ENCODE measurements around the gene TEX44. TPM values are rescaled to one million over a fixed set of nuclear protein-coding genes. Genes with fewer than 3 reads are reported as not detected.
"Not testable (repeated sequence)": the region's sequence is repeated elsewhere in the genome, so short reads cannot be mapped to it uniquely, and the experiment has no call there.

The TEX44 gene
- total RNA-seq, 4 donors from 2014 or later: not detected

DNA sequence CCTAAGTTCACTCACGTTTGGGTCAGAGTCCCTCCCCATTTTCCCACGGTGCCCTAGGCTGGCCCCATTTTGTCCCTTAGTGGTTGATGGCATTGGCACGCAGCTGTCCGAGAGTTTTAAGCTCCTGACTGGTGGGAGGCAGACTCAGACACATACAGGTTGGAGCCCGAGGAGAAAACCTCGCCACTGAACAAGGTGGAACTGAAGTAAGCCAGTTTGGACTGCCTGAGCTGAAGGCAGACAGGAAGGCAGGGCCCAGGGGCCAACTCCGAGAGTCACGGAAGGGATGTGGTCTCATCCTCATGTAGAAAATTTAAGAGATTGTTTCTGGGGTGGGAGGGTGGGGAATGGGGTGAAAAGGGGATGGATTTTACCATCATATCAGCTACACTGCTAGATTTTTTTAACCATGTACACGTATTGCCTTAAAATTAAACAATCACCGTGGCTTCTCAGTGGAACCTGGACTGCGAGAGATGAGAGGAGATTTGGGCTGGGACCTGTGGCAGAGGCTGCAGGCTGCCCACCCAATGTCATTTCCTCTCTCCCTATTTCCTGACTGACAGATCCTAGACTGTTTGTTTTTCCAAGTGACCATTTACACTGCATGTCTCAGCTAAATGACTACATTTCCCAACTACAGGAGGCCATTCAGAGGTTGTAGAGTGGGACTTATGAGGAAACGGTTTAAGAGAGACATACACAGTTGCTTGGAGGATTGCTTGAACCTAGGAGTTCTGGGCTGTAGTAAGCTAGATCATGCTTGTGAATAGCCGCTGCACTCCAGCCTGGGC lies 43.0 kb upstream of the TEX44 start:
- no peak for TF ChIP-seq POLR2A (IDR thresholded peaks at IDR 0.05)
- TF ChIP-seq, protein P1, sequence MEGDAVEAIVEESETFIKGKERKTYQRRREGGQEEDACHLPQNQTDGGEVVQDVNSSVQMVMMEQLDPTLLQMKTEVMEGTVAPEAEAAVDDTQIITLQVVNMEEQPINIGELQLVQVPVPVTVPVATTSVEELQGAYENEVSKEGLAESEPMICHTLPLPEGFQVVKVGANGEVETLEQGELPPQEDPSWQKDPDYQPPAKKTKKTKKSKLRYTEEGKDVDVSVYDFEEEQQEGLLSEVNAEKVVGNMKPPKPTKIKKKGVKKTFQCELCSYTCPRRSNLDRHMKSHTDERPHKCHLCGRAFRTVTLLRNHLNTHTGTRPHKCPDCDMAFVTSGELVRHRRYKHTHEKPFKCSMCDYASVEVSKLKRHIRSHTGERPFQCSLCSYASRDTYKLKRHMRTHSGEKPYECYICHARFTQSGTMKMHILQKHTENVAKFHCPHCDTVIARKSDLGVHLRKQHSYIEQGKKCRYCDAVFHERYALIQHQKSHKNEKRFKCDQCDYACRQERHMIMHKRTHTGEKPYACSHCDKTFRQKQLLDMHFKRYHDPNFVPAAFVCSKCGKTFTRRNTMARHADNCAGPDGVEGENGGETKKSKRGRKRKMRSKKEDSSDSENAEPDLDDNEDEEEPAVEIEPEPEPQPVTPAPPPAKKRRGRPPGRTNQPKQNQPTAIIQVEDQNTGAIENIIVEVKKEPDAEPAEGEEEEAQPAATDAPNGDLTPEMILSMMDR (IDR thresholded peaks at IDR 0.05): no peak
- no peak overlapping the region for H3K27ac ChIP-seq

DNA sequence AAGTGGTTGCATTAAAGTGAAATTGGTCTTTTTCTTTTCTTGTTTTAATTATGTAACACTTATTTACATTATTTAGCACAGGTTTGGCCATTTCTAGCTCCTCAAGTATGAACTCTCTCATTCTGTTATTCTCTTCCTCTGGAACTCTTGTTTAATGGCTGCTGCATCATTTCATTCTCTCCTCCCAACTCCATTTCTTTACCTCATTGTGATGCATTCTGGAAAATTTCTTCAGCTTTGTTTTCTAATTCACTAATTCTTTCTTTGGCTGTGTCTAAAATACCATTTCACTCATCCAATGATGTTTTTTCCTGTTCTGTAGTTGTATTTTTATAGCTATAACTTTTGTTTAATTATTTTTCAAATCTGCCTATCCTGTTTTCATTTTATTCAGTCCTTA lies 39.9 kb upstream of the TEX44 start:
- Histone ChIP-seq H3K36me3 (no peaks in the 10 kb centered on the region), H3K9me3 (no peaks in the 10 kb centered on the region), H3K4me3 (no peak overlapping the region), H3K27me3 (no peaks in the 10 kb centered on the region), H3K27ac (no peak overlapping the region), H3K4me1 (peaks cover 0 to 23% (median 3%) of the 10 kb centered on the region in 4 donors)
- no peak for DNase-seq
- TF ChIP-seq, protein P1 (IDR thresholded peaks at IDR 0.05): no peak
- no peak for TF ChIP-seq POLR2A (IDR thresholded peaks at IDR 0.05)

More for the DNA sequence above, 43.0 kb upstream of the TEX44 start:
- Histone ChIP-seq H3K9me3 (no peaks in the 10 kb centered on the region), H3K36me3 (no peaks in the 10 kb centered on the region), H3K4me3 (no peak overlapping the region), H3K27me3 (no peaks in the 10 kb centered on the region), H3K4me1 (peaks cover 0 to 18% (median 7%) of the 10 kb centered on the region in 4 donors)
- DNase-seq: no peak

DNA sequence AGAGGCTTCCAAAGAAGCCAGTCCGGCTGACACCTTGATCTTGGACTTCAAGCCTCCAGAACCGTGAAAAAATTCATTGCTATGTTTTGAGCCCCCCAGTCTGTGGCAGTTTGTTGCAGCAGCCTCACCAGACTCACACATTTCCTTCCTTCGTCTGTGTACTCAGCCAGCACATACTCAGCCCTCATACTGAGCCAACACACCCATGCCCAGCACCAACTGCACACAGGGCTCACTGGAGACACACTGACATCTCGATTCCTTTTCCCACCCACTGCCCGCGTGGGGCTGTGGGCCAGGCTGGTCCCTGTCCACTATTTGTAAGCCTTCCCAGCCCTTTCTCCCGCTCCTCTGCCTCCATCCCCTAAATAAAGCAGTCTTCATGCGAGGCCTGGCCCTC lies 38.3 kb upstream of the TEX44 start:
- Histone ChIP-seq H3K9me3 (no peaks in the 10 kb centered on the region), H3K27ac (peak overlapping the region; percentile 57 to 80 (median 66)), H3K36me3 (no peaks in the 10 kb centered on the region), H3K27me3 (no peaks in the 10 kb centered on the region), H3K4me1 (peaks cover 0 to 23% (median 4%) of the 10 kb centered on the region in 4 donors), H3K4me3 (peak overlapping the region in 2 of 4 donors; percentile 18 to 28)
- no peak for TF ChIP-seq POLR2A (IDR thresholded peaks at IDR 0.05)
- TF ChIP-seq, protein P1 (IDR thresholded peaks at IDR 0.05): no peak
- DNase-seq: no peak

DNA sequence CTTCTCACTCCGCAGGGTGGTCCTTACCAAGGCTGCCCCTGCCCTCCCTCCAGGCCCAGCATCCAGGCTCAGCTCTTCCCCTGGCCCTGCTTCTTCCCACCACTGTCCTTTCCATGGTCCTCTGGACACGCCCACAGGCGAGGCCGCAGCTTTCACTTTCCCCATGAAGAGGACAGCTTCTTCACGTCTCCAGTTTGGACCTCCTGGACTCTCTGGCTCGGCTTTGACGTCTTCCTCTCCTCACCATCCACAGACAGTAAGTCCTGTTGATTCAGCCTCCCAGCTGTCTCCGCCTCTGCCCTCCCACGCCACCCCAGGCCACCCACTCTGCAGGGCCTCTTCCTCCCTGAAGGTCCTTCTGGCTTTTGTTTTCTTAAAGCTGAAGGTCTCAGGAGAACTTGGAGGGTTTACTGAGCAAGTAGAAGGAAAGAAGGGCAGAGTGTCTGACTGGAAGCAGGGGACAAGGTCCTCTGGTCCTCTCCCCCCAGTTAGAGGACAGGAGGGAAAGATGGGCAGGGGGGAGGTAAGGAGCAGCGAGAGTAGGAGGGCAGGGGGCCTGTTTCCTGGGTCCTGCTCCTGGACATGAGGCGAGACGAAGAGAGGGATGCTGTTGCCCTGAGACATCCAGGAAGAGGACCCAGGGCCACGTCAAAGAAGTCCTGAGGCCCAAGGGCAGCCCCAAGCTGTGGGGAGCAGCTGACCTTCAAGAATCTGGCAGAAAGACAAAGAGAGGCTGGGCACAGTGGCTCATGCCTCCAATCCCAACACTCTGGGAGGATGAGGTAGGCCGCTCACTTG lies 37.7 kb upstream of the TEX44 start:
- Histone ChIP-seq H3K36me3 (no peaks in the 10 kb centered on the region), H3K27ac (peak overlapping the region; percentile 57 to 80 (median 66)), H3K9me3 (no peaks in the 10 kb centered on the region), H3K4me1 (peaks cover 0 to 23% (median 4%) of the 10 kb centered on the region in 4 donors), H3K27me3 (no peaks in the 10 kb centered on the region), H3K4me3 (peak overlapping the region in 2 of 4 donors; percentile 18 to 28)
- TF ChIP-seq, protein P1 (IDR thresholded peaks at IDR 0.05): no peak
- TF ChIP-seq POLR2A (IDR thresholded peaks at IDR 0.05): peak in 1 of 2 donors; percentile 14
- peak; percentile 39 to 79 (median 58) for DNase-seq

DNA sequence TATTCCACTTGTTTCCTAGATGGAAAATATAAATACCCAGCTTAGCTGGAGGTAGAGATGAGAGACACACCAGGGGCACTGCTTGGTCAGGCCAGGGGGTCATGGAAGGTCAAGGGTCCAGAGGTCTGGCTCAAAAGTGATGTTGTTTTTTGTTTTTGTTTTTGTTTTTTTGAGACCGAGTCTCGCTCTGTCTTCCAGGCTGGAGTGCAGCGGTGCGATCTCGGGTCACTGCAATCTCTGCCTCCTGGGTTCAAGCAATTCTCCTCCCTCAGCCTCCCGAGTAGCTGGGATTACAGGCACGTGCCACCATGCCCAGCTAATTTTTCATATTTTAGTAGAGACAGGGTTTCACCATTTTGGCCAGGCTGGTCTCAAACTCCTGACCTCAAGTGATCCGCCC lies 36.2 kb upstream of the TEX44 start:
- H3K36me3 ChIP-seq, H3K27me3 ChIP-seq, H3K4me3 ChIP-seq, H3K9me3 ChIP-seq, DNase-seq: not testable (repeated sequence)
- Histone ChIP-seq H3K4me1 (peaks cover 0 to 23% (median 4%) of the 10 kb centered on the region in 4 donors), H3K27ac (peak overlapping the region in 2 of 4 donors; percentile 44 to 74)

DNA sequence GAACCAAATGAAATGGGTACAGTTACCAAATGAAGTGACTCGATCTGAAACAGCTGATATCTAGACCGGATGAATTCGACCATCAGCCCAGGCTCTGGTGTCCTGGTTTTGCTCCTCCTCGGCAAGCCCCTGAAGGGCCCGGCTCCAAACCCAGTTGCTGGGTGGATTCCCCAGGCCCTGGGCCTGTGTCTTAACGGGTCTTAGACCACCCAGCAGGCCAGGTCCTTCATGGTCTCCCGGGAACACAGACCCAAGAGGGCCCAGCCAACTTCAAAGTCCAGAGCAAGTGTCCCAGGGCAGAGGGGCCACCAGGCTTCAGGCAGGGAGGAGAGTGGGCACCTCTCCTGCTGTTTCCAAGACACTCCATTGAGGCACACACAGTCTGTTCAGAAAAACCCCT lies 35.7 kb upstream of the TEX44 start:
- Histone ChIP-seq H3K9me3 (no peaks in the 10 kb centered on the region), H3K27me3 (no peaks in the 10 kb centered on the region), H3K36me3 (no peaks in the 10 kb centered on the region), H3K27ac (peak overlapping the region in 2 of 4 donors; percentile 44 to 74), H3K4me1 (peaks cover 0 to 23% (median 4%) of the 10 kb centered on the region in 4 donors), H3K4me3 (no peak overlapping the region)
- no peak for TF ChIP-seq POLR2A (IDR thresholded peaks at IDR 0.05)
- TF ChIP-seq, protein P1 (IDR thresholded peaks at IDR 0.05): no peak
- DNase-seq: no peak
